Measurements from ENCODE around the gene PRKAB2. TPM values are rescaled to one million over a fixed set of nuclear protein-coding genes. Genes with fewer than 3 reads are reported as not detected.

PRKAB2 gene
- total and polyA plus RNA-seq, 9 of the 15 experiments (the other 6 are each of a cell fraction or from before 2014, with no cell fraction given) = 2.3 to 20.8 (median 7.9) TPM

DNA sequence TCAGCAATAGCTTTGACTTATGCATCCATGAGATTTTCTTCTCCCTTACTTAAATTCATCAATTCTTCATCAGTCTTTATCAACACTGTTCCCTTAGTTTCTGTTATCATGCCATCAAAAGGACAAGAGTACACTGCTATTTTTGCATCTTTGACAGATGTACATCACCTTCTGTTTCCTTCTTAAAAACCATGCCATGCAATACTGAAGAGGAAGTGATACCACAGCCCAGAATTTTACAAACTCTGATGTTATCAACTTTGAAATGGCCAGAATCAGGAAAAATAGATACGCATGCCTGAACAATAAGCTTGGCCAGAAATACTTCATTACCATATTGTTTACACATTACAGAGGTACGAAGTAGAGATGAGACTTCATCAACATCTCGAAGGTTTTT lies 31.8 kb upstream of the PRKAB2 start:
- H3K9ac ChIP-seq (ENCODE audit: insufficient read depth in 1 of 2, low read depth in 2 of 2, low read length in 2 of 2) = no peak overlapping the region
- H4K20me1 ChIP-seq (replicated peaks; ENCODE audit: control insufficient read depth, insufficient read depth, low read length) = no peaks in the 10 kb centered on the region
- no peaks in the 10 kb centered on the region for H3K9me3 ChIP-seq (replicated peaks; ENCODE audit: control insufficient read depth, insufficient read depth, low read depth, low read length)
- H3K27me3 ChIP-seq (ENCODE audit: control insufficient read depth in 2 of 2, insufficient read depth in 2 of 2, low read length in 2 of 2) = peaks cover 5 to 8% of the 10 kb centered on the region in 2 experiments; a peak in 4 of 5 replicates
- intact Hi-C loops (cut with micrococcal nuclease) = no loop called here
- H3K9me1 ChIP-seq (ENCODE audit: control insufficient read depth, insufficient read depth, low read length) = no peaks in the 10 kb centered on the region
- no peaks in the 10 kb centered on the region for H3K79me2 ChIP-seq (ENCODE audit: control insufficient read depth, insufficient read depth, low read length)
- WGBS (ENCODE audit: insufficient coverage, low coverage, missing lambda C conversion rate) = 0% methylated on average over 3 of the region's 3 CpGs
- ChIA-PET POLR2A (no interaction called here), CTCF (ENCODE audit: low intra/inter-chr PET ratio) (no interaction called here)
- no TSS peak for BruUV-seq (replicated peaks)
- no peak overlapping the region for H2AFZ ChIP-seq (ENCODE audit: low read depth, low read length)
- DNase-seq (ENCODE audit: extremely low read depth in 1 of 4, low spot score in 3 of 4) (no peak), FAIRE-seq (no peak), ATAC-seq (no peak)
- H3K27ac ChIP-seq (ENCODE audit: extremely low read depth, low read depth, low read length) = no peak overlapping the region
- H3K4me3 ChIP-seq = no peak overlapping the region
- H3K4me2 ChIP-seq (ENCODE audit: insufficient read depth, low read length) = no peak overlapping the region
- H3K36me3 ChIP-seq (ENCODE audit: control insufficient read depth, insufficient read depth, low read length) = no peaks in the 10 kb centered on the region
- H3K4me1 ChIP-seq (replicated peaks in 1 of 2; ENCODE audit: control insufficient read depth in 2 of 2, insufficient read depth in 2 of 2, low read length in 2 of 2) = no peaks in the 10 kb centered on the region
- in situ Hi-C loops (cut with MboI) = no loop called here
- TF ChIP-seq TGIF2 (CRISPR knock-in tag; IDR thresholded peaks at IDR 0.05) = no peak
- no peak for TF ChIP-seq CSDE1 (IDR thresholded peaks at IDR 0.05)
- TF ChIP-seq, protein P1, sequence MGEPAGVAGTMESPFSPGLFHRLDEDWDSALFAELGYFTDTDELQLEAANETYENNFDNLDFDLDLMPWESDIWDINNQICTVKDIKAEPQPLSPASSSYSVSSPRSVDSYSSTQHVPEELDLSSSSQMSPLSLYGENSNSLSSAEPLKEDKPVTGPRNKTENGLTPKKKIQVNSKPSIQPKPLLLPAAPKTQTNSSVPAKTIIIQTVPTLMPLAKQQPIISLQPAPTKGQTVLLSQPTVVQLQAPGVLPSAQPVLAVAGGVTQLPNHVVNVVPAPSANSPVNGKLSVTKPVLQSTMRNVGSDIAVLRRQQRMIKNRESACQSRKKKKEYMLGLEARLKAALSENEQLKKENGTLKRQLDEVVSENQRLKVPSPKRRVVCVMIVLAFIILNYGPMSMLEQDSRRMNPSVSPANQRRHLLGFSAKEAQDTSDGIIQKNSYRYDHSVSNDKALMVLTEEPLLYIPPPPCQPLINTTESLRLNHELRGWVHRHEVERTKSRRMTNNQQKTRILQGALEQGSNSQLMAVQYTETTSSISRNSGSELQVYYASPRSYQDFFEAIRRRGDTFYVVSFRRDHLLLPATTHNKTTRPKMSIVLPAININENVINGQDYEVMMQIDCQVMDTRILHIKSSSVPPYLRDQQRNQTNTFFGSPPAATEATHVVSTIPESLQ (CRISPR knock-in tag; IDR thresholded peaks at IDR 0.05) = no peak
- no peak for TF ChIP-seq ZNF165 (CRISPR knock-in tag; IDR thresholded peaks at IDR 0.05; ENCODE audit: borderline replicate concordance)
- TF ChIP-seq FOS (IDR thresholded peaks at IDR 0.05; ENCODE audit: extremely low read depth, insufficient read length) = no peak
- TF ChIP-seq BDP1 (IDR thresholded peaks at IDR 0.05; ENCODE audit: insufficient read depth, insufficient read length) = no peak
- TF ChIP-seq ZNF764 (CRISPR knock-in tag; IDR thresholded peaks at IDR 0.05; ENCODE audit: low read depth) = no peak
- TF ChIP-seq, protein P2, sequence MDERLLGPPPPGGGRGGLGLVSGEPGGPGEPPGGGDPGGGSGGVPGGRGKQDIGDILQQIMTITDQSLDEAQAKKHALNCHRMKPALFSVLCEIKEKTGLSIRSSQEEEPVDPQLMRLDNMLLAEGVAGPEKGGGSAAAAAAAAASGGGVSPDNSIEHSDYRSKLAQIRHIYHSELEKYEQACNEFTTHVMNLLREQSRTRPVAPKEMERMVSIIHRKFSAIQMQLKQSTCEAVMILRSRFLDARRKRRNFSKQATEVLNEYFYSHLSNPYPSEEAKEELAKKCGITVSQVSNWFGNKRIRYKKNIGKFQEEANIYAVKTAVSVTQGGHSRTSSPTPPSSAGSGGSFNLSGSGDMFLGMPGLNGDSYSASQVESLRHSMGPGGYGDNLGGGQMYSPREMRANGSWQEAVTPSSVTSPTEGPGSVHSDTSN (CRISPR knock-in tag; IDR thresholded peaks at IDR 0.05; ENCODE audit: low read depth) = no peak
- TF ChIP-seq, protein P2 (tag; conservative IDR thresholded peaks at IDR 0.05; ENCODE audit: low read depth) = no peak
- TF ChIP-seq ATF1 (CRISPR knock-in tag; IDR thresholded peaks at IDR 0.05) = no peak
- TF ChIP-seq ATF1 (tag; IDR thresholded peaks at IDR 0.05) = no peak
